Neural crest cell (in vitro differentiated cells): Measurements from ENCODE around the gene INTS1. TPM values are rescaled to one million over a fixed set of nuclear protein-coding genes. Genes with fewer than 3 reads are reported as not detected.

Source experiments
- DNase-seq: peaks from one replicate; pipeline ENCODE4 v3.0.0; 2021; ENCODE audit warnings: low read depth, mixed read lengths, low spot score
- H3K27ac Mint-ChIP-seq: one replicate; pipeline ENCODE4 v1.8.0; 2021; ENCODE audit warnings: mild to moderate bottlenecking, mixed read lengths; ENCODE audit not compliant: unreplicated experiment
- H3K27me3 Mint-ChIP-seq: 2 replicates; pipeline ENCODE4 v1.8.0; 2021; ENCODE audit warnings: low read depth, mild to moderate bottlenecking, mixed read lengths
- H3K36me3 Mint-ChIP-seq: 2 replicates; pipeline ENCODE4 v1.8.0; 2021; ENCODE audit warnings: low read depth, mild to moderate bottlenecking, mixed read lengths
- H3K4me1 Mint-ChIP-seq: 2 replicates; pipeline ENCODE4 v1.8.0; 2021; ENCODE audit warnings: mixed read lengths
- H3K4me3 Mint-ChIP-seq: one replicate; pipeline ENCODE4 v1.8.0; 2021; ENCODE audit warnings: mild to moderate bottlenecking, mixed read lengths
- H3K9me3 Mint-ChIP-seq: 2 replicates; pipeline ENCODE4 v1.8.0; 2021; ENCODE audit warnings: mixed read lengths
- total RNA-seq: library from RNA; stranded (reverse); gene quantifications from 2 replicates; pipeline ENCODE4 v1.2.1, GENCODE V29; 2021
- TF ChIP-seq, protein P1 (sequence below): fragments of 200-600 bp; sonication (generic); conservative IDR thresholded peaks from 2 replicates; pipeline ENCODE4 v1.5.0; 2021; ENCODE audit warnings: antibody characterized with exemption, mild to moderate bottlenecking

INTS1 gene
- total RNA-seq, 1 donor from 2014 or later: 134 TPM

DNA sequence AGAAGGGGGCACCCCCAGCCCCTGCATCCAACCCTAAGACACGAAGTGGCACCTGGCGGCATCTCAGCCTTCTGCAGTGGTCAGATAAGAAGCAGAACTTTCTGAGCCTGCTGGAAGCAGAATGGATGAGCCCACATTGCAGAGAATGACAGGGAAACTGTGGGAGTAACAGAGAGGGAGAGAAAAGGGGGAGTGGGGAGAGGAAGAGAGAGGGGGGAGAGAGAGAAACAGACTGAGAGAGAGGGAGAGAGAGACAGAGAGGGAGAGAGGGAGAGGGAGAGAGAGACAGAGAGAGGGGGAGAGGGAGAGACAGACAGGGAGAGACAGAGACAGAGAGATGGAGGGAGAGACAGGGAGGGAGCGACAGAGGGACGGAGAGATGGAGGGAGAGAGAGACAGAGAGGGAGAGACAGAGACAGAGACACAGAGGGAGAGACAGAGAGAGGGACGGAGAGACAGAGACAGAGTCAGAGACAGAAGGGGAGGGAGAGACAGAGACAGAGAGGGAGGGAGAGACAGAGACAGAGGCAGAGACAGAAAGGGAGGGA lies 80.9 kb downstream of the INTS1 start:
- peaks cover 36% of the 10 kb centered on the region for H3K27me3 Mint-ChIP-seq
- H3K36me3 Mint-ChIP-seq: no peaks in the 10 kb centered on the region
- H3K27ac Mint-ChIP-seq: no peak overlapping the region
- no peak overlapping the region for H3K4me3 Mint-ChIP-seq
- H3K4me1 Mint-ChIP-seq: no peaks in the 10 kb centered on the region
- TF ChIP-seq, protein P1, sequence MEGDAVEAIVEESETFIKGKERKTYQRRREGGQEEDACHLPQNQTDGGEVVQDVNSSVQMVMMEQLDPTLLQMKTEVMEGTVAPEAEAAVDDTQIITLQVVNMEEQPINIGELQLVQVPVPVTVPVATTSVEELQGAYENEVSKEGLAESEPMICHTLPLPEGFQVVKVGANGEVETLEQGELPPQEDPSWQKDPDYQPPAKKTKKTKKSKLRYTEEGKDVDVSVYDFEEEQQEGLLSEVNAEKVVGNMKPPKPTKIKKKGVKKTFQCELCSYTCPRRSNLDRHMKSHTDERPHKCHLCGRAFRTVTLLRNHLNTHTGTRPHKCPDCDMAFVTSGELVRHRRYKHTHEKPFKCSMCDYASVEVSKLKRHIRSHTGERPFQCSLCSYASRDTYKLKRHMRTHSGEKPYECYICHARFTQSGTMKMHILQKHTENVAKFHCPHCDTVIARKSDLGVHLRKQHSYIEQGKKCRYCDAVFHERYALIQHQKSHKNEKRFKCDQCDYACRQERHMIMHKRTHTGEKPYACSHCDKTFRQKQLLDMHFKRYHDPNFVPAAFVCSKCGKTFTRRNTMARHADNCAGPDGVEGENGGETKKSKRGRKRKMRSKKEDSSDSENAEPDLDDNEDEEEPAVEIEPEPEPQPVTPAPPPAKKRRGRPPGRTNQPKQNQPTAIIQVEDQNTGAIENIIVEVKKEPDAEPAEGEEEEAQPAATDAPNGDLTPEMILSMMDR: no peak
- no peaks in the 10 kb centered on the region for H3K9me3 Mint-ChIP-seq
- no peak for DNase-seq

DNA sequence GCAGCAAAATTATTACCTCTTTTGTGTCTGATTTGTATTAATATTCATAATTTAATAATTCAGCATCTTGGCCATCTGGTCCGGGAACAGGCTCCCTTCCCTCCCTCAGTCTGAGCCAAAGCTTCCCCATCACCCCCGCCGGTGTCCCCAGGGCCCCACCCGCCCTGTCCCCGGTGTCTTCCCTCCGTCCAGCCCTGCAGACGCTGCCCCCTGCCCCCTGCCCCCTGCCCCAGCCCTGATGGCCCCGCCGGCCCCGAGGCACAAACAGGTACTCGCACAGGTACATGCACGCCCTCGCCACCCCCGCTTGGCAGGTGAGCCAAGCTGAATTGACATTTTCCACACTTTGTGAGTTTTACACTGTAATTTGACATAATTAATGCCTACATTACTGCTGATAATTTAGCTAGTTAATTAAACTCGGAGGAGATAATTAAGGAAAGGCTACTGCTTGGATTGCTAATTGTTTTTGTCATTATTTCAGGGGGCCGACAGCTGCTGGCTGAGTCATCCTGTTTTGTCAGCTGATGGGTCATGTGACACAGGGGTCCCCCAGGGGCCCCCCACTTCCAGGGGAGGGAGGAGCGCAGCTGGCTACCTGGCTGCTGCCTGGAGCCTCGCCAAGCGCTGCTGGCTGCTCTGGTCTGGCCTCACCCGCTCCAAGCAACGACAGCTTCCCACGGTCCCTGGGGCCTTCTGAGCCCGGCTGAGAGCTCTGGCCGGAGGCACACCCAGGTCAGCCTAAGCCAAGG lies 81.5 kb downstream of the INTS1 start:
- DNase-seq: no peak
- TF ChIP-seq, protein P1: no peak
- peaks cover 41% of the 10 kb centered on the region for H3K27me3 Mint-ChIP-seq
- H3K4me1 Mint-ChIP-seq: no peaks in the 10 kb centered on the region
- H3K36me3 Mint-ChIP-seq: no peaks in the 10 kb centered on the region
- H3K27ac Mint-ChIP-seq: no peak overlapping the region
- H3K4me3 Mint-ChIP-seq: no peak overlapping the region
- no peaks in the 10 kb centered on the region for H3K9me3 Mint-ChIP-seq

DNA sequence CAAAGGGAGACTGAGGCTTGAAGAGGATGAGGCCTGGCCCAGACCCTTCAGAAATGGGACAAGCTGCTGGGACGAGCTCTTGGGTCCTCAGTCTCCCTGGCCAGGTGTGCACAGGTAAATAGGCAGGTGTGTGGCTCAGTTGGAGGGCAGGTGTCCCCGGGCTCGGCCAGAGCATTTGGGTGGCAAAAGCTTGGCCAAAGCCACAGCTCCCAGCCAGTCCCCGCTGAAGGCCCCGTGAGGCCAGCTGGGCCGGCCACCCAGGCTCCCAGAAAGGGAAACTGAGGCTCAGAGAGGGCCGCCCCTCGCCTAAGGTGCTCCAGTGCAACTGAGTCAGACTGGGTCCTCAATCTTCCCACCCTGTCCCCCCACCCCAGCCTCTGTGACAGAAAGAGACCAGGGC lies 82.2 kb downstream of the INTS1 start:
- no peak overlapping the region for H3K27ac Mint-ChIP-seq
- TF ChIP-seq, protein P1: no peak
- H3K27me3 Mint-ChIP-seq: peaks cover 48% of the 10 kb centered on the region
- no peaks in the 10 kb centered on the region for H3K4me1 Mint-ChIP-seq
- no peaks in the 10 kb centered on the region for H3K36me3 Mint-ChIP-seq
- DNase-seq: no peak
- no peaks in the 10 kb centered on the region for H3K9me3 Mint-ChIP-seq
- H3K4me3 Mint-ChIP-seq: no peak overlapping the region

DNA sequence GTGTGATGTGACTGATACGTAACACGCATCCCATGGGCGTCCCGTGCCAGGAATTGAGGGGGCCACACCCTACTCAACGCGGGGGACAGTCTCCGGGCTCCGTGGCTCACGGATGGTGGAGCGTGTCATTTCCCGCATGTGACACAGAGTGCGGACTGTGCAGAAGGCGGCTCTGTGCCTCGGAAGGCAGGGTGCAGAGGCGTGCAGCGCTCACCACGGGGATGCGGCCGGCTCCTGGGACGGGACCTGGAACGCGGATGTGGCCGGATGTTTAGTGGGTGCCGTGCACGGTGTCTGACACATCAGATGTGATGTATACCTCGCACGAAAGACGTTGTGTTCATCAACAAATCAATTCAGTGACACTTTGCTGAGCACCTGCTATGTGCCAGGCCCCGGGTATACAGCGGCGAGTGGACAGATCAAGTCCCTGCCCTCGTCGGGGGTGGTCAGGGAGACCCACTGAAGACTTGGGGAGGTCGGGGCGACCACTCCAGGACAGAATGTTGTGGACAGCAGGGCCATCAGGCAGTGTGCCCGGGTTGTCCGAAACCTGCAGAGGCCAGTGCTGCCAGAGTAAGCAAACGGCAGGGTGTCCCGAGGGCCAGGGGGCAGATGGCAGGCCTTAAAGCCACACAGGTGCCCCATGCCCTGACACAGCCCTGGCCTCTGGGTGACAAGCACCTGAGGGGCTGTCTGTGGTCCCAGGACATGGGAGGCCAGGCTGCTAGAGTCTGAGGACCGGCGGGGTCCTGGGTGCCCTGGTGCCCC lies 83.0 kb downstream of the INTS1 start:
- H3K9me3 Mint-ChIP-seq: no peaks in the 10 kb centered on the region
- TF ChIP-seq, protein P1: no peak
- no peaks in the 10 kb centered on the region for H3K4me1 Mint-ChIP-seq

More for the DNA sequence above, 83.0 kb downstream of the INTS1 start:
- H3K4me3 Mint-ChIP-seq: no peak overlapping the region
- no peak overlapping the region for H3K27ac Mint-ChIP-seq
- DNase-seq: no peak
- no peaks in the 10 kb centered on the region for H3K36me3 Mint-ChIP-seq
- peaks cover 54% of the 10 kb centered on the region for H3K27me3 Mint-ChIP-seq

Other genes with a start within 250 kb of the INTS1 start
- gene MICALL2, start 44.9 kb downstream of the INTS1 start, total RNA-seq: 17.7 and 18.7 TPM in 2 replicates
- gene MAFK, start 26.3 kb upstream of the INTS1 start, total RNA-seq: 2.5 and 2.9 TPM in 2 replicates
- gene TMEM184A, start 51.8 kb upstream of the INTS1 start, total RNA-seq: not detected in 2 replicates
- 50.6 and 57.8 TPM in 2 replicates for gene PSMG3, start 65.6 kb upstream of the INTS1 start, total RNA-seq
- 8.5 and 9.4 TPM in 2 replicates for gene ELFN1, start 165.9 kb upstream of the INTS1 start, total RNA-seq